Measurements from ENCODE around the gene PIBF1.

DNA sequence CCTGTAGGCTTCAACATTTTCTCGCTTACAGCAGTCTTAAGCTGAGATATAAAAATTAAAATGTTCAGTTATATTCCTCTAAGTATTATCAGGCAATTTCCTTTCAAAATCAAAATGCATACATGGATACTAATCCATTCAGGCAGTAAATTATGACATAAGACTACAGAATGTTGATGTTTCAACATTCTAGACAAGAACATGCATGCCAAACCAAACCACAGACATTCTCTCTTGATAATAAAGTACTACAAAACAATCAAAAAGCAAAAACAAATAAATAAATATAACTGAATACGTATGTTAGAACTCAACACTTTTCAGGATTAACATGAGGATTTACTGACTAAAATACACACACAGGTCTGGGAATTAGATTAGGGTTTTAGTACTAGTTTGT lies 7.9 kb upstream of the PIBF1 start:
- TF ChIP-seq EZH2 (IDR thresholded peaks at IDR 0.05; ENCODE audit: borderline replicate concordance, low read length): no peak
- TF ChIP-seq, protein P1, sequence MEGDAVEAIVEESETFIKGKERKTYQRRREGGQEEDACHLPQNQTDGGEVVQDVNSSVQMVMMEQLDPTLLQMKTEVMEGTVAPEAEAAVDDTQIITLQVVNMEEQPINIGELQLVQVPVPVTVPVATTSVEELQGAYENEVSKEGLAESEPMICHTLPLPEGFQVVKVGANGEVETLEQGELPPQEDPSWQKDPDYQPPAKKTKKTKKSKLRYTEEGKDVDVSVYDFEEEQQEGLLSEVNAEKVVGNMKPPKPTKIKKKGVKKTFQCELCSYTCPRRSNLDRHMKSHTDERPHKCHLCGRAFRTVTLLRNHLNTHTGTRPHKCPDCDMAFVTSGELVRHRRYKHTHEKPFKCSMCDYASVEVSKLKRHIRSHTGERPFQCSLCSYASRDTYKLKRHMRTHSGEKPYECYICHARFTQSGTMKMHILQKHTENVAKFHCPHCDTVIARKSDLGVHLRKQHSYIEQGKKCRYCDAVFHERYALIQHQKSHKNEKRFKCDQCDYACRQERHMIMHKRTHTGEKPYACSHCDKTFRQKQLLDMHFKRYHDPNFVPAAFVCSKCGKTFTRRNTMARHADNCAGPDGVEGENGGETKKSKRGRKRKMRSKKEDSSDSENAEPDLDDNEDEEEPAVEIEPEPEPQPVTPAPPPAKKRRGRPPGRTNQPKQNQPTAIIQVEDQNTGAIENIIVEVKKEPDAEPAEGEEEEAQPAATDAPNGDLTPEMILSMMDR (conservative IDR thresholded peaks at IDR 0.05 in 1 of 2, IDR thresholded peaks at IDR 0.05 in 1 of 2; ENCODE audit: extremely low read depth in 1 of 2, insufficient read depth in 1 of 2, low read depth in 1 of 2, low read length in 2 of 2): no peak

All from mammary epithelial cell (primary cell).